CD4-positive, alpha-beta T cell (primary cell): Measurements from ENCODE around the gene FAM124A. TPM values are rescaled to one million over a fixed set of nuclear protein-coding genes. Genes with fewer than 3 reads are reported as not detected.

Experiments used
- ATAC-seq: fragments of 200-7000 bp; cut with Tn5 transposase; one replicate; pipeline ENCODE4 v1.10.0; 2022; ENCODE audit warnings: mild to moderate bottlenecking; ENCODE audit not compliant: poor library complexity
- CTCF ChIA-PET: fragments of 350-600 bp; sonication (Branson Sonifier 250); formaldehyde crosslinking; loops from one replicate; lab custom pipeline; 2021; ENCODE audit warnings: antibody characterized with exemption, inconsistent platforms; lab: Charles Lee
- POLR2A ChIA-PET: fragments of 350-600 bp; sonication (Branson Sonifier 250); formaldehyde crosslinking; loops from one replicate; lab custom pipeline; 2021; ENCODE audit warnings: antibody characterized with exemption, inconsistent platforms; lab: Charles Lee
- DNase-seq, 14 experiments: peaks; one replicate each; pipeline ENCODE4 v3.0.0-alpha.2; 2013 to 2020; ENCODE audit warnings: mixed read lengths in 2 of 14
- H3K27ac ChIP-seq, 2 donors: one replicate each; pipeline versions ENCODE4 v1.5.1 to v1.7.0; 2013; ENCODE audit warnings: low read length in 2 of 2, low read depth in 1 of 2, mild to moderate bottlenecking in 1 of 2
- H3K27me3 ChIP-seq, 2 experiments: 1 replicate in 1 of 2; 2 replicates in 1 of 2; pipeline versions ENCODE4 v1.6.1 to v1.7.0; 2013; ENCODE audit warnings: low read length in 2 of 2, control low read depth in 1 of 2, mild to moderate bottlenecking in 1 of 2, moderate library complexity in 1 of 2; ENCODE audit not compliant: insufficient read depth in 2 of 2, control insufficient read depth in 1 of 2
- H3K36me3 ChIP-seq: one replicate; pipeline ENCODE4 v1.6.1; 2013; ENCODE audit warnings: low read length, control low read depth; ENCODE audit not compliant: insufficient read depth
- H3K4me1 ChIP-seq: one replicate; pipeline ENCODE4 v1.6.1; 2013; ENCODE audit warnings: low read length, control low read depth; ENCODE audit not compliant: insufficient read depth
- H3K4me3 ChIP-seq: one replicate; pipeline ENCODE4 v1.5.1; 2013; ENCODE audit warnings: mild to moderate bottlenecking, low read length, moderate library complexity
- H3K9me3 ChIP-seq, 2 experiments: 1 replicate in 1 of 2; 2 replicates in 1 of 2; pipeline versions ENCODE4 v1.6.1 to v1.7.0; 2013; ENCODE audit warnings: low read length in 2 of 2, mild to moderate bottlenecking in 2 of 2, control low read depth in 1 of 2, moderate library complexity in 1 of 2; ENCODE audit not compliant: control insufficient read depth in 1 of 2, insufficient read depth in 1 of 2
- H3K27ac Mint-ChIP-seq: one replicate; pipeline ENCODE4 v1.8.0; 2020; ENCODE audit warnings: mixed read lengths
- H3K27me3 Mint-ChIP-seq: one replicate; pipeline ENCODE4 v1.8.0; 2021; ENCODE audit warnings: mixed read lengths
- H3K36me3 Mint-ChIP-seq: one replicate; pipeline ENCODE4 v1.8.0; 2021; ENCODE audit warnings: low read depth, mixed read lengths
- H3K4me1 Mint-ChIP-seq: one replicate; pipeline ENCODE4 v1.8.0; 2021; ENCODE audit warnings: low read depth, mixed read lengths
- H3K4me3 Mint-ChIP-seq: one replicate; pipeline ENCODE4 v1.8.0; 2020; ENCODE audit warnings: mild to moderate bottlenecking, mixed read lengths
- H3K9me3 Mint-ChIP-seq: one replicate; pipeline ENCODE4 v1.8.0; 2020; ENCODE audit warnings: mixed read lengths
- CTCF ChIP-seq: fragments of 200-600 bp; IDR thresholded peaks from one replicate; pipeline ENCODE4 v1.8.0; 2022; ENCODE audit warnings: antibody characterized with exemption, mild to moderate bottlenecking
- intact Hi-C, 2 experiments: fragments of 100-400 bp; cut with DNase I in 1 of 2; cut with micrococcal nuclease in 1 of 2; formaldehyde crosslinking; loops; one replicate each; pipeline versions ENCODE4 v1.15.1 to v1.9.0; 2023 to 2025; cut with DNase I, micrococcal nuclease
- total RNA-seq, 174 experiments: library from RNA in 2 of 174; stranded (reverse) in 2 of 174; gene quantifications; one replicate each; pipeline ENCODE4 v1.2.3 and lab custom pipeline; 2021 to 2026

FAM124A gene
- total RNA-seq, 2 experiments from 2014 or later, result not detected

DNA sequence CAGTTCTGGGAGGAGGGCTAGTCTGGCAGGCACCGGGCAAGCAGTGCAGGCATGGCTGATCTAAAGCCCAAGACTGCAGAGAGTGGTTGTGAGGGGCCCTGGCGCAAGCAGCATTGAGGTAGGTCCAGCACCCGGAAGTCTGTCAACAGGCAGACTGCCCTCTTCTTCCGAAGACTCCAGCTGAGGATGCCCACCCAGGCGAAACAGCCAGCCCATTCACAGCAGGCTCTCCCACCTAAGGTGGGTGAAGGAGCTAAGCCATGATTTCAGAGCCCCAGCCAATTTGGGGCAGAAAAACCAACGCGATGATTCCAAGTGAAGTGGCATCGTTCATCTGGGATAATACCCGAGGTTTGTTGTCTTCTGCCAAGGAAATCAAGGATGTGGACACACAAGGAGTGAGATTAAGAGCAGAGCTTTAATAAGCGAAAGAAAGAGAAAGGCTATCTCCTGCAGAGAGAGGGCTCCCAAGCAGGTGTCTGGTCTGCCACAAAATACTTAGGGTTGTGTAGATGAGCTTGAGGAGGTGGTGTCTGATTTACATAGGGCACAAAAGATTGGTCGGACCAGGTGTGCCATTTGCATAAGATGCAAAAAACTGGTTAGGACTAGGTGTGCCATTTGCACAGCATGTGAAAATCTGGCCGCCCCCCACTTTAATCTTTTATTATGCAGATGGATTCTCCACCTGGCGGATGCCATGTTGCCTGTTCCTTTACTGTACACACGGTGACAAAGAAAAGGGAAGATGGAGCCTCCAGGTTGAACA lies 22.6 kb downstream of the FAM124A start:
- no peaks in the 10 kb centered on the region for H3K9me3 ChIP-seq
- DNase-seq (no peak), ATAC-seq (no peak)
- CTCF ChIA-PET, result no interaction called here
- POLR2A ChIA-PET, result no interaction called here
- H3K27me3 Mint-ChIP-seq, result peaks cover 6% of the 10 kb centered on the region
- no peaks in the 10 kb centered on the region for H3K9me3 Mint-ChIP-seq
- no peak overlapping the region for H3K27ac ChIP-seq
- no peak for TF ChIP-seq CTCF
- H3K4me1 ChIP-seq, result no peaks in the 10 kb centered on the region
- intact Hi-C loops, result no loop called here
- peaks cover 0 to 5% of the 10 kb centered on the region in 2 experiments for H3K27me3 ChIP-seq
- no peaks in the 10 kb centered on the region for H3K36me3 Mint-ChIP-seq
- no peaks in the 10 kb centered on the region for H3K4me1 Mint-ChIP-seq
- H3K4me3 Mint-ChIP-seq, result no peak overlapping the region
- no peak overlapping the region for H3K27ac Mint-ChIP-seq
- H3K4me3 ChIP-seq, result no peak overlapping the region
- H3K36me3 ChIP-seq, result no peaks in the 10 kb centered on the region

- H3K36me3 Mint-ChIP-seq, result no peaks in the 10 kb centered on the region
- no peaks in the 10 kb centered on the region for H3K9me3 ChIP-seq
- H3K36me3 ChIP-seq, result no peaks in the 10 kb centered on the region
- peaks cover 6% of the 10 kb centered on the region for H3K27me3 Mint-ChIP-seq
- no peaks in the 10 kb centered on the region for H3K4me1 Mint-ChIP-seq
- H3K27ac Mint-ChIP-seq, result no peak overlapping the region
- ATAC-seq (no peak), DNase-seq (no peak)
- intact Hi-C loops, result no loop called here
- peaks cover 0 to 5% of the 10 kb centered on the region in 2 experiments for H3K27me3 ChIP-seq
- no peak overlapping the region for H3K27ac ChIP-seq
- H3K4me3 ChIP-seq, result no peak overlapping the region
- no peak overlapping the region for H3K4me3 Mint-ChIP-seq
- ChIA-PET CTCF (interaction anchor here (0.6 to 1.2 kb wide), 2 partner anchors 8 to 29 kb away, joined by 3 read pairs; no protein-coding TSS in a partner anchor), POLR2A (interaction anchor here (0.7 kb wide), 1 partner anchor 1176 kb away, joined by 3 read pairs; no protein-coding TSS in a partner anchor)
- H3K9me3 Mint-ChIP-seq, result no peaks in the 10 kb centered on the region
- no peaks in the 10 kb centered on the region for H3K4me1 ChIP-seq
- TF ChIP-seq CTCF, result no peak
Measured at GRCh38 chr13:51245583-51245982, 23.4 kb downstream of the FAM124A start.

DNA sequence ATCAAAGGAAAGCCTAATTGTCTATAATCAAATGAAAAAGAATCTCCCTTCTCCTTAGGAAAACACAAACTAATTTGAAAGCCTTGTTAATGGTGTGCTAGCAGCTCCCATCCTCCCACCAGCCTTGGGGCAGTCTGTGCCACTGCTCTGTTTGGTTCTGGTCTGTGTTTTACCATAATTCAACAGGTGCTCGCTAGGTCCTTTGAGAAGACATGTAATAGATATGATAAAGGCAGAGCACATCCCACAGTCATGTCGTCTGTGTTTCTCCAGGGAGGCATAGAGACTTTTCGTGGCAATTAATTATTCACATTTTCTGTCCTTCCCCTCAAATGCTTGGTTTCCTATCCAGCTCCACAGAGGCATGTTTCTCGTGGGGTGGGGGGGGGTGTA lies 23.8 kb downstream of the FAM124A start:
- H3K27ac Mint-ChIP-seq, result no peak overlapping the region
- Histone ChIP-seq H3K4me1 (no peaks in the 10 kb centered on the region), H3K4me3 (no peak overlapping the region), H3K27me3 (peaks cover 0 to 5% of the 10 kb centered on the region in 2 experiments), H3K36me3 (no peaks in the 10 kb centered on the region), H3K9me3 (no peaks in the 10 kb centered on the region), H3K27ac (no peak overlapping the region)
- no peaks in the 10 kb centered on the region for H3K36me3 Mint-ChIP-seq
- ATAC-seq (no peak), DNase-seq (no peak)
- H3K4me3 Mint-ChIP-seq, result no peak overlapping the region
- POLR2A ChIA-PET, result interaction anchor here (0.7 kb wide), 1 partner anchor 1176 kb away, joined by 3 read pairs; no protein-coding TSS in a partner anchor
- CTCF ChIA-PET, result interaction anchor here (1.2 kb wide), 1 partner anchor 9 kb away, joined by 3 read pairs; no protein-coding TSS in a partner anchor
- intact Hi-C loops, result no loop called here
- H3K4me1 Mint-ChIP-seq, result no peaks in the 10 kb centered on the region
- TF ChIP-seq CTCF, result no peak
- peaks cover 6% of the 10 kb centered on the region for H3K27me3 Mint-ChIP-seq
- H3K9me3 Mint-ChIP-seq, result no peaks in the 10 kb centered on the region
